ENCODE measurements around the gene COL6A5. TPM values are rescaled to one million over a fixed set of nuclear protein-coding genes. Genes with fewer than 3 reads are reported as not detected.

Gene COL6A5
- total RNA-seq, 1 experiment from 2014 or later = 0.04 TPM

DNA sequence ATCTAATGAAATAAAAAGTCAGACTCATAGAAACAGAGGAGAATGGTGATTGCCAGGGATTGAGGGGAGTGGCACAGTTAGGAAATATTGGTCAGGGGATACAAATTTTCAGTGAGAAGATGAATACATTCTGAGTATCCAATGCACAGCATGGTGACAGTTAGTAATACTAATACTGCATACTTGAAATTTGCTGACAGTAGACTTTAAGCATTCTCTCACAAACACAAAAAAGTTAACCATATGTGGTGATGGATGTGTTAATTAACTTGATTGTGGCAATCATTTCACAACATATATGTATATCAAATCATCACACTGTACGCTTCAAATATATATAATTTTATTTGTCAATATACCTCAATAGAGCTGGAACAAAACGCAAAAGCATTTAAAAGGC is 162.3 kb downstream of the COL6A5 start:
- Histone ChIP-seq H3K18ac (ENCODE audit: insufficient read length, low read depth, low read length) (no peak overlapping the region), H2BK20ac (ENCODE audit: low read depth, low read length, poor library complexity, severe bottlenecking) (no peak overlapping the region), H4K5ac (ENCODE audit: insufficient read length, low read depth, low read length) (no peak overlapping the region), H4K8ac (replicated peaks; ENCODE audit: insufficient read length, low read depth, low read length) (no peak overlapping the region), H3K9me3 (ENCODE audit: control insufficient read depth, low read depth, low read length) (no peaks in the 10 kb centered on the region), H2BK120ac (ENCODE audit: low read depth, low read length, poor library complexity, severe bottlenecking) (no peak overlapping the region), H4K20me1 (ENCODE audit: control insufficient read depth, insufficient read depth, insufficient read length) (no peaks in the 10 kb centered on the region), H3K14ac (ENCODE audit: insufficient read depth, low read length) (no peak overlapping the region), H3K79me2 (ENCODE audit: insufficient read depth, low read length) (no peaks in the 10 kb centered on the region), H3K79me1 (ENCODE audit: insufficient read depth, low read depth, low read length, poor library complexity, severe bottlenecking) (no peaks in the 10 kb centered on the region), H4K91ac (ENCODE audit: insufficient read length, low read depth, low read length) (no peak overlapping the region), H3K9ac (ENCODE audit: extremely low read depth, insufficient read length, low read length) (no peak overlapping the region), H3K23me2 (ENCODE audit: insufficient read length, low read depth, low read length, poor library complexity, severe bottlenecking) (no peaks in the 10 kb centered on the region), H3K4me2 (ENCODE audit: insufficient read depth, insufficient read length, low read length) (no peak overlapping the region), H2AFZ (ENCODE audit: low read length) (no peak overlapping the region), H3K27me3 (ENCODE audit: insufficient read depth, low read length) (no peaks in the 10 kb centered on the region), H3K27ac (ENCODE audit: insufficient read length, low read depth, low read length) (no peak overlapping the region), H3K23ac (ENCODE audit: insufficient read length, low read depth, low read length) (no peak overlapping the region), H2BK5ac (ENCODE audit: insufficient read length, low read length) (no peak overlapping the region), H2BK15ac (ENCODE audit: low read depth, low read length) (no peak overlapping the region), H2AK5ac (ENCODE audit: insufficient read length, low read length) (no peak overlapping the region), H3K56ac (ENCODE audit: insufficient read length, low read depth, low read length) (no peak overlapping the region), H3K4ac (ENCODE audit: low read depth, low read length) (no peak overlapping the region), H3T11ph (ENCODE audit: low read length) (no peak overlapping the region), H2BK12ac (ENCODE audit: insufficient read length, low read depth, low read length) (no peak overlapping the region), H3K4me1 (ENCODE audit: insufficient read depth, low read length) (no peaks in the 10 kb centered on the region)
- Mint-ChIP-seq H3K9me3 (no peaks in the 10 kb centered on the region), H3K27me3 (ENCODE audit: low read depth) (peaks cover 15% of the 10 kb centered on the region), H3K36me3 (ENCODE audit: insufficient read depth in 1 of 3, low read depth in 3 of 3) (no peaks in the 10 kb centered on the region), H3K4me3 (no peak overlapping the region), H3K4me1 (peaks cover 6 to 7% of the 10 kb centered on the region in 2 experiments; a peak in 2 of 4 replicates), H3K27ac (no peak overlapping the region)
- no peak for DNase-seq
- WGBS (ENCODE audit: extremely low coverage, insufficient read length, low lambda C conversion rate) = no CpG with 5 or more reads among the region's 2 CpGs
- TF ChIP-seq, protein P1, sequence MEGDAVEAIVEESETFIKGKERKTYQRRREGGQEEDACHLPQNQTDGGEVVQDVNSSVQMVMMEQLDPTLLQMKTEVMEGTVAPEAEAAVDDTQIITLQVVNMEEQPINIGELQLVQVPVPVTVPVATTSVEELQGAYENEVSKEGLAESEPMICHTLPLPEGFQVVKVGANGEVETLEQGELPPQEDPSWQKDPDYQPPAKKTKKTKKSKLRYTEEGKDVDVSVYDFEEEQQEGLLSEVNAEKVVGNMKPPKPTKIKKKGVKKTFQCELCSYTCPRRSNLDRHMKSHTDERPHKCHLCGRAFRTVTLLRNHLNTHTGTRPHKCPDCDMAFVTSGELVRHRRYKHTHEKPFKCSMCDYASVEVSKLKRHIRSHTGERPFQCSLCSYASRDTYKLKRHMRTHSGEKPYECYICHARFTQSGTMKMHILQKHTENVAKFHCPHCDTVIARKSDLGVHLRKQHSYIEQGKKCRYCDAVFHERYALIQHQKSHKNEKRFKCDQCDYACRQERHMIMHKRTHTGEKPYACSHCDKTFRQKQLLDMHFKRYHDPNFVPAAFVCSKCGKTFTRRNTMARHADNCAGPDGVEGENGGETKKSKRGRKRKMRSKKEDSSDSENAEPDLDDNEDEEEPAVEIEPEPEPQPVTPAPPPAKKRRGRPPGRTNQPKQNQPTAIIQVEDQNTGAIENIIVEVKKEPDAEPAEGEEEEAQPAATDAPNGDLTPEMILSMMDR (conservative IDR thresholded peaks at IDR 0.05) = no peak
